Left kidney (tissue), 2 donors: Measurements from ENCODE around the gene FOXK1. TPM values are rescaled to one million over a fixed set of nuclear protein-coding genes. Genes with fewer than 3 reads are reported as not detected.

Source experiments
- DNase-seq: peaks from one replicate; pipeline ENCODE4 v3.0.0-alpha.2; 2013
- polyA plus RNA-seq: library from polyadenylated mRNA; unstranded; fragments of 120-200 nt; gene quantifications from one replicate; pipeline ENCODE4 v1.2.1, GENCODE V29; 2013; ENCODE audit not compliant: insufficient read length

FOXK1 gene
- polyA plus RNA-seq, 1 donor = 19.1 TPM

- DNase-seq = no peak
Measured at GRCh38 chr7:4763794-4764185, 81.7 kb downstream of the FOXK1 start.

- no peak for DNase-seq
Measured at GRCh38 chr7:4764402-4765007, 82.4 kb downstream of the FOXK1 start.

GRCh38 chr7:4765776-4766490, 83.8 kb downstream of the FOXK1 start:
- no peak for DNase-seq

- no peak for DNase-seq
Measured at GRCh38 chr7:4766666-4767519, 84.8 kb downstream of the FOXK1 start.

- no peak for DNase-seq
Measured at GRCh38 chr7:4768597-4769569, 86.8 kb downstream of the FOXK1 start.

GRCh38 chr7:4769761-4770160, 87.7 kb downstream of the FOXK1 start:
- no peak for DNase-seq

GRCh38 chr7:4770886-4771285, 88.8 kb downstream of the FOXK1 start:
- DNase-seq = no peak

GRCh38 chr7:4771737-4772136, 89.6 kb downstream of the FOXK1 start:
- no peak for DNase-seq

GRCh38 chr7:4772306-4772705, 90.2 kb downstream of the FOXK1 start:
- no peak for DNase-seq

GRCh38 chr7:4774007-4774406, 91.9 kb downstream of the FOXK1 start:
- DNase-seq = no peak

GRCh38 chr7:4774658-4775249, 92.7 kb downstream of the FOXK1 start:
- DNase-seq = no peak

GRCh38 chr7:4775250-4775847, 93.3 kb downstream of the FOXK1 start, which contains the start of gene AP5Z1:
Gene AP5Z1, plus strand, starts transcription at chr7:4775623. Its CDS starts 93 bp downstream, at chr7:4775716.
- peak; percentile 91 for DNase-seq

- no peak for DNase-seq
Measured at GRCh38 chr7:4775848-4776623, 93.9 kb downstream of the FOXK1 start.

- no peak for DNase-seq
Measured at GRCh38 chr7:4779118-4779517, 97.0 kb downstream of the FOXK1 start.

GRCh38 chr7:4781366-4782069, 99.4 kb downstream of the FOXK1 start:
- no peak for DNase-seq

GRCh38 chr7:4782333-4783291, 100.5 kb downstream of the FOXK1 start:
- no peak for DNase-seq

GRCh38 chr7:4783292-4783652, 101.2 kb downstream of the FOXK1 start:
- DNase-seq = no peak

- DNase-seq = no peak
Measured at GRCh38 chr7:4783762-4784351, 101.8 kb downstream of the FOXK1 start.
